ENCODE data around the gene MAP2. TPM values are rescaled to one million over a fixed set of nuclear protein-coding genes. Genes with fewer than 3 reads are reported as not detected.

MAP2 gene
- total and polyA plus RNA-seq, 2 donors from 2014 or later, result 3.6 to 11.4 TPM

DNA sequence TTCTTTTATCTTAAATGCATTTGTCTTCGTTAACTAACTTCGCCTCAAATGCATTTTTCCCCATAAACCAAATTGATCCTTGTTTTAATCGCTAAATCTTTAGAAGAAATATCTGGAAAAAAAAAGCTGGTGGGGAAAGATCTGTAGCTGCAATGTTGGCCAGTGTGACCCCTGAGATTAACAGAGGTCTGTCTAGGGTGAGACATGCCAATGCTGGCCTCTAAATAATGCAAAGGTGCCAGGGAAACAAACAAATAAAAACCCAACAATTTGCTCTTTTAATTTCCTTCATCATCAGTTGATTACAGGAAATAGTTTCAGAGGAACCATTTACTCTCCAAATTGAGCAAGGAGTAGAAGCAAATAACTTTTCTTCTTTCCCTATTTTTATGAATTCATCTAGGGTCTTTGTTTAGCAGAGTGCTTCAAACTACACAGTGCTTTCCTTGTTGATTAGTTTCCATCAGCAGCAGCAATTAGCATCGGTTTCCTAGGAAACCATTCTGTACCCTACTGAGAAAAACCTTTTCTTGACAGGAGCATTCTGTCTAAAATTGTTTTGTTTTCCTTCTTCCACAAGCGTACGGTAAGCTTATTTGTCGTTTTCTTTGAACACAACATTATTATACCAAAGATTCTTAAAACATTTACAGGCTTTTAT is 247.3 kb downstream of the MAP2 start:
- Histone ChIP-seq H3K4me3 (ENCODE audit: low read length in 3 of 3) (no peak overlapping the region), H3K27ac (ENCODE audit: low read depth in 2 of 2, low read length in 2 of 2) (no peak overlapping the region), H3K4me1 (ENCODE audit: control insufficient read depth in 2 of 3, insufficient read depth in 2 of 3, low read depth in 1 of 3, low read length in 3 of 3) (no peaks in the 10 kb centered on the region), H3K9ac (ENCODE audit: low read length in 3 of 3) (no peak overlapping the region), H3K9me3 (ENCODE audit: control insufficient read depth in 2 of 3, insufficient read depth in 1 of 3, low read length in 3 of 3) (no peaks in the 10 kb centered on the region), H3K27me3 (ENCODE audit: control insufficient read depth, insufficient read depth, low read length) (no peaks in the 10 kb centered on the region), H3K36me3 (ENCODE audit: control insufficient read depth in 2 of 3, insufficient read depth in 3 of 3, low read length in 3 of 3) (no peaks in the 10 kb centered on the region)
- TF ChIP-seq, protein P1, sequence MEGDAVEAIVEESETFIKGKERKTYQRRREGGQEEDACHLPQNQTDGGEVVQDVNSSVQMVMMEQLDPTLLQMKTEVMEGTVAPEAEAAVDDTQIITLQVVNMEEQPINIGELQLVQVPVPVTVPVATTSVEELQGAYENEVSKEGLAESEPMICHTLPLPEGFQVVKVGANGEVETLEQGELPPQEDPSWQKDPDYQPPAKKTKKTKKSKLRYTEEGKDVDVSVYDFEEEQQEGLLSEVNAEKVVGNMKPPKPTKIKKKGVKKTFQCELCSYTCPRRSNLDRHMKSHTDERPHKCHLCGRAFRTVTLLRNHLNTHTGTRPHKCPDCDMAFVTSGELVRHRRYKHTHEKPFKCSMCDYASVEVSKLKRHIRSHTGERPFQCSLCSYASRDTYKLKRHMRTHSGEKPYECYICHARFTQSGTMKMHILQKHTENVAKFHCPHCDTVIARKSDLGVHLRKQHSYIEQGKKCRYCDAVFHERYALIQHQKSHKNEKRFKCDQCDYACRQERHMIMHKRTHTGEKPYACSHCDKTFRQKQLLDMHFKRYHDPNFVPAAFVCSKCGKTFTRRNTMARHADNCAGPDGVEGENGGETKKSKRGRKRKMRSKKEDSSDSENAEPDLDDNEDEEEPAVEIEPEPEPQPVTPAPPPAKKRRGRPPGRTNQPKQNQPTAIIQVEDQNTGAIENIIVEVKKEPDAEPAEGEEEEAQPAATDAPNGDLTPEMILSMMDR (IDR thresholded peaks at IDR 0.05; ENCODE audit: borderline replicate concordance, extremely low read depth, insufficient read depth), result no peak
- intact Hi-C loops (cut with DNase I), result no loop called here
- peak in 1 of 5 donors; percentile 5 for DNase-seq
- no peak for FAIRE-seq

DNA sequence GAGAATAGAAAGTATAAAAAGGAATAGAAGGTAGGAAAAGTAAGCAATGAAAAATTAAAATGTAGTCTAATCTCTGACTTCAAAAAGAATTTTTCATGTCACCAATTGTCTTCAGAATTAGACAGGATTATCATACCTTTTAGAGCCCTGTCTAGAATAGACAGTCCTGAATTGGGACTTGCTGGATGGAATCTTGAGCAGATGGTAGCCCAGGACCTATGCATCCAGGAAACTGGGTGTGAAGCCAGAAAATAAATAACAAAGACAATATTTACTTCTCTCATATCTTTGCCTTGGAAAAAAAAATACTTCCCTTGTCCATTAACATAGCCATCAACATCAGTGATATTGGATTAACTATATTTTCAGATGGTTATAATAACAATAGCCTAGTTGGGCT is 250.0 kb downstream of the MAP2 start:
- intact Hi-C loops (cut with DNase I), result no loop called here
- FAIRE-seq (no peak), DNase-seq (no peak)
- TF ChIP-seq, protein P1 (IDR thresholded peaks at IDR 0.05; ENCODE audit: borderline replicate concordance, extremely low read depth, insufficient read depth), result no peak
- H3K27me3 ChIP-seq (ENCODE audit: control insufficient read depth, insufficient read depth, low read length), result no peaks in the 10 kb centered on the region
- H3K4me1 ChIP-seq (ENCODE audit: control insufficient read depth in 2 of 3, insufficient read depth in 2 of 3, low read depth in 1 of 3, low read length in 3 of 3), result no peaks in the 10 kb centered on the region
- H3K9ac ChIP-seq (ENCODE audit: low read length in 3 of 3), result no peak overlapping the region
- no peak overlapping the region for H3K27ac ChIP-seq (ENCODE audit: low read depth in 2 of 2, low read length in 2 of 2)
- H3K9me3 ChIP-seq (ENCODE audit: control insufficient read depth in 2 of 3, insufficient read depth in 1 of 3, low read length in 3 of 3), result no peaks in the 10 kb centered on the region
- H3K4me3 ChIP-seq (ENCODE audit: low read length in 3 of 3), result no peak overlapping the region
- H3K36me3 ChIP-seq (ENCODE audit: control insufficient read depth in 2 of 3, insufficient read depth in 3 of 3, low read length in 3 of 3), result no peaks in the 10 kb centered on the region

DNA sequence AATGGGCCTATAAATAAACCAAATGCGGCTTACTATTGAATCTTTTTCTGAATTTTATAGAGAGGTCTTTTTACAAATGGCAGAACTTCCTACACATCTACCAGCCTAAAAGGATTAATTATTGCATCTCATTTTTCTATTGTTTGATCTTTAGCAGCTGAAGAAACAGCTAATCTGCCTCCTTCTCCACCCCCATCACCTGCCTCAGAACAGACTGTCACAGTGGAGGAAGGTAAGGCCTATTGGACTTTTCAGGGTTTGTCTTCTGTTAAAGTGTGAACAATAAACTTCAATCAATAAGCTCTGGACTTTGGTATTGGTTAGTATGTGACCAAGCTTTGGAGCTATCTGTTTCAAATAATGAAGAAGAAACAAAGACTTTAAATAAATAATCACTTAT is 256.7 kb downstream of the MAP2 start:
- Histone ChIP-seq H3K27me3 (ENCODE audit: control insufficient read depth, insufficient read depth, low read length) (no peaks in the 10 kb centered on the region), H3K4me1 (ENCODE audit: control insufficient read depth in 2 of 3, insufficient read depth in 2 of 3, low read depth in 1 of 3, low read length in 3 of 3) (no peaks in the 10 kb centered on the region), H3K36me3 (ENCODE audit: control insufficient read depth in 2 of 3, insufficient read depth in 3 of 3, low read length in 3 of 3) (no peaks in the 10 kb centered on the region), H3K27ac (ENCODE audit: low read depth in 2 of 2, low read length in 2 of 2) (no peak overlapping the region), H3K9me3 (ENCODE audit: control insufficient read depth in 2 of 3, insufficient read depth in 1 of 3, low read length in 3 of 3) (no peaks in the 10 kb centered on the region), H3K4me3 (ENCODE audit: low read length in 3 of 3) (no peak overlapping the region), H3K9ac (ENCODE audit: low read length in 3 of 3) (no peak overlapping the region)
- DNase-seq (no peak), FAIRE-seq (no peak)
- TF ChIP-seq, protein P1 (IDR thresholded peaks at IDR 0.05; ENCODE audit: borderline replicate concordance, extremely low read depth, insufficient read depth), result no peak
- intact Hi-C loops (cut with DNase I), result no loop called here
